Neural crest cell (in vitro differentiated cells): ENCODE results near the gene SDK1. TPM values are rescaled to one million over a fixed set of nuclear protein-coding genes. Genes with fewer than 3 reads are reported as not detected.
A peak's percentile ranks its signal among the peaks of the same experiment; 100 is the strongest.

Source experiments
- DNase-seq: peaks from one replicate; pipeline ENCODE4 v3.0.0; 2021; ENCODE audit warnings: low read depth, mixed read lengths, low spot score
- H3K27ac Mint-ChIP-seq: one replicate; pipeline ENCODE4 v1.8.0; 2021; ENCODE audit warnings: mild to moderate bottlenecking, mixed read lengths; ENCODE audit not compliant: unreplicated experiment
- H3K27me3 Mint-ChIP-seq: 2 replicates; pipeline ENCODE4 v1.8.0; 2021; ENCODE audit warnings: low read depth, mild to moderate bottlenecking, mixed read lengths
- H3K36me3 Mint-ChIP-seq: 2 replicates; pipeline ENCODE4 v1.8.0; 2021; ENCODE audit warnings: low read depth, mild to moderate bottlenecking, mixed read lengths
- H3K4me1 Mint-ChIP-seq: 2 replicates; pipeline ENCODE4 v1.8.0; 2021; ENCODE audit warnings: mixed read lengths
- H3K4me3 Mint-ChIP-seq: one replicate; pipeline ENCODE4 v1.8.0; 2021; ENCODE audit warnings: mild to moderate bottlenecking, mixed read lengths
- H3K9me3 Mint-ChIP-seq: 2 replicates; pipeline ENCODE4 v1.8.0; 2021; ENCODE audit warnings: mixed read lengths
- CTCF ChIP-seq: fragments of 200-600 bp; sonication (generic); conservative IDR thresholded peaks from 2 replicates; pipeline ENCODE4 v1.5.0; 2021; ENCODE audit warnings: antibody characterized with exemption, mild to moderate bottlenecking
- total RNA-seq: library from RNA; stranded (reverse); gene quantifications from 2 replicates; pipeline ENCODE4 v1.2.1, GENCODE V29; 2021

Gene SDK1
- total RNA-seq, 1 donor from 2014 or later = 11.6 TPM

GRCh38 chr7:3879355-3880075 is 578.5 kb downstream of the SDK1 start:
- Mint-ChIP-seq H3K4me1 (peaks cover 4% of the 10 kb centered on the region), H3K4me3 (no peak overlapping the region), H3K27ac (no peak overlapping the region), H3K36me3 (peaks cover 2% of the 10 kb centered on the region), H3K9me3 (peaks cover 1% of the 10 kb centered on the region), H3K27me3 (no peaks in the 10 kb centered on the region)
- TF ChIP-seq CTCF = no peak
- no peak for DNase-seq

GRCh38 chr7:3880228-3880987 is 579.4 kb downstream of the SDK1 start:
- no peak for TF ChIP-seq CTCF
- peaks cover 4% of the 10 kb centered on the region for H3K4me1 Mint-ChIP-seq
- no peak for DNase-seq
- H3K36me3 Mint-ChIP-seq = no peaks in the 10 kb centered on the region
- H3K9me3 Mint-ChIP-seq = no peaks in the 10 kb centered on the region
- no peak overlapping the region for H3K4me3 Mint-ChIP-seq
- H3K27me3 Mint-ChIP-seq = no peaks in the 10 kb centered on the region
- peak overlapping the region; percentile 39 for H3K27ac Mint-ChIP-seq

GRCh38 chr7:3882782-3883181 is 581.7 kb downstream of the SDK1 start:
- Mint-ChIP-seq H3K9me3 (no peaks in the 10 kb centered on the region), H3K27ac (no peak overlapping the region), H3K4me3 (no peak overlapping the region), H3K36me3 (no peaks in the 10 kb centered on the region), H3K4me1 (peaks cover 4% of the 10 kb centered on the region), H3K27me3 (no peaks in the 10 kb centered on the region)
- no peak for TF ChIP-seq CTCF
- DNase-seq = no peak

- no peak for DNase-seq
- H3K4me3 Mint-ChIP-seq = no peak overlapping the region
- H3K4me1 Mint-ChIP-seq = peaks cover 2% of the 10 kb centered on the region
- TF ChIP-seq CTCF = no peak
- H3K36me3 Mint-ChIP-seq = no peaks in the 10 kb centered on the region
- H3K27ac Mint-ChIP-seq = no peak overlapping the region
- H3K9me3 Mint-ChIP-seq = no peaks in the 10 kb centered on the region
- H3K27me3 Mint-ChIP-seq = no peaks in the 10 kb centered on the region
Observed at GRCh38 chr7:3884543-3884942, 583.5 kb downstream of the SDK1 start.

GRCh38 chr7:3887096-3887690 is 586.1 kb downstream of the SDK1 start:
- no peak overlapping the region for H3K4me3 Mint-ChIP-seq
- H3K36me3 Mint-ChIP-seq = no peaks in the 10 kb centered on the region
- H3K9me3 Mint-ChIP-seq = peaks cover 4% of the 10 kb centered on the region
- H3K27ac Mint-ChIP-seq = no peak overlapping the region
- TF ChIP-seq CTCF = no peak
- H3K27me3 Mint-ChIP-seq = no peaks in the 10 kb centered on the region
- no peak for DNase-seq
- H3K4me1 Mint-ChIP-seq = no peaks in the 10 kb centered on the region
